ENCODE results near the gene APOBEC3H. TPM values are rescaled to one million over a fixed set of nuclear protein-coding genes. Genes with fewer than 3 reads are reported as not detected.
A peak's percentile ranks its signal among the peaks of the same experiment; 100 is the strongest.

Gene APOBEC3H
- total RNA-seq, 2 experiments from 2014 or later = 6.8 to 7.1 TPM

GRCh38 chr22:39092111-39092862, 4.8 kb upstream of the APOBEC3H start:
- no peak for ATAC-seq
- CTCF ChIA-PET = interaction anchor here (0.9 to 1.1 kb wide), 3 partner anchors 26 to 89 kb away, joined by 3 to 4 read pairs (median 4); no protein-coding TSS in a partner anchor
- TF ChIP-seq CTCF (IDR thresholded peaks at IDR 0.05) = no peak
- H3K36me3 Mint-ChIP-seq (ENCODE audit: low read depth) = peaks cover 5% of the 10 kb centered on the region
- no peaks in the 10 kb centered on the region for H3K9me3 Mint-ChIP-seq
- no peaks in the 10 kb centered on the region for H3K27me3 Mint-ChIP-seq
- peak overlapping the region; percentile 51 for H3K4me3 Mint-ChIP-seq
- H3K4me1 Mint-ChIP-seq (ENCODE audit: low read depth) = peaks cover 88% of the 10 kb centered on the region
- peak overlapping the region; percentile 98 for H3K27ac Mint-ChIP-seq
- DNase-seq = peak; percentile 68
- POLR2A ChIA-PET = interaction anchor here (1.6 kb wide), 1 partner anchor 22 kb away, joined by 4 read pairs; no protein-coding TSS in a partner anchor
- intact Hi-C loops (cut with micrococcal nuclease) = no loop called here

GRCh38 chr22:39094717-39095389, 2.2 kb upstream of the APOBEC3H start:
- Mint-ChIP-seq H3K4me1 (ENCODE audit: low read depth) (peaks cover 90% of the 10 kb centered on the region), H3K27me3 (no peaks in the 10 kb centered on the region), H3K36me3 (ENCODE audit: low read depth) (no peaks in the 10 kb centered on the region), H3K4me3 (no peak overlapping the region), H3K9me3 (no peaks in the 10 kb centered on the region), H3K27ac (peak overlapping the region; percentile 84)
- no peak for TF ChIP-seq CTCF (IDR thresholded peaks at IDR 0.05)
- ATAC-seq (no peak), DNase-seq (peak; percentile 43)
- POLR2A ChIA-PET = interaction anchor here (0.6 to 1.0 kb wide), 3 partner anchors 19 to 223 kb away, joined by 3 to 4 read pairs (median 3); partner anchors contain the start of gene CBX6
- CTCF ChIA-PET = interaction anchor here (1.1 to 1.4 kb wide), 2 partner anchors 24 to 226 kb away, joined by 3 read pairs; no protein-coding TSS in a partner anchor
- intact Hi-C loops (cut with micrococcal nuclease) = loop anchor here (2.0 kb wide), 1 partner anchor 22 kb away; no protein-coding TSS in a partner anchor

- ChIA-PET POLR2A (interaction anchor here (0.6 kb wide), 1 partner anchor 10 kb away, joined by 5 read pairs; no protein-coding TSS in a partner anchor), CTCF (interaction anchor here (1.4 kb wide), 1 partner anchor 23 kb away, joined by 3 read pairs; no protein-coding TSS in a partner anchor)
- peak overlapping the region; percentile 84 for H3K27ac Mint-ChIP-seq
- H3K4me3 Mint-ChIP-seq = peak overlapping the region; percentile 7
- intact Hi-C loops (cut with micrococcal nuclease) = loop anchor here (2.0 kb wide), 1 partner anchor 21 kb away; no protein-coding TSS in a partner anchor
- ATAC-seq (no peak), DNase-seq (no peak)
- H3K9me3 Mint-ChIP-seq = no peaks in the 10 kb centered on the region
- no peaks in the 10 kb centered on the region for H3K27me3 Mint-ChIP-seq
- peaks cover 89% of the 10 kb centered on the region for H3K4me1 Mint-ChIP-seq (ENCODE audit: low read depth)
- TF ChIP-seq CTCF (IDR thresholded peaks at IDR 0.05) = no peak
- H3K36me3 Mint-ChIP-seq (ENCODE audit: low read depth) = no peaks in the 10 kb centered on the region
Measured at GRCh38 chr22:39095971-39096370, 1.1 kb upstream of the APOBEC3H start.

- Mint-ChIP-seq H3K9me3 (no peaks in the 10 kb centered on the region), H3K36me3 (ENCODE audit: low read depth) (no peaks in the 10 kb centered on the region), H3K4me1 (ENCODE audit: low read depth) (peaks cover 73% of the 10 kb centered on the region), H3K27me3 (no peaks in the 10 kb centered on the region), H3K27ac (peak overlapping the region; percentile 92), H3K4me3 (peak overlapping the region; percentile 74)
- ChIA-PET CTCF (interaction anchor here (1.4 to 2.6 kb wide), 5 partner anchors 10 to 37 kb away, joined by 4 to 10 read pairs (median 8); no protein-coding TSS in a partner anchor), POLR2A (interaction anchor here (0.6 to 1.6 kb wide), 3 partner anchors 12 to 227 kb away, joined by 3 to 5 read pairs (median 3); no protein-coding TSS in a partner anchor)
- intact Hi-C loops (cut with micrococcal nuclease) = no loop called here
- no peak for ATAC-seq
- no peak for TF ChIP-seq CTCF (IDR thresholded peaks at IDR 0.05)
- peak; percentile 32 for DNase-seq
Measured at GRCh38 chr22:39098026-39098425, 982 bp downstream of the APOBEC3H start.
